KOPT-K1 (cell line): Measurements from ENCODE around the gene DCC.
"Not testable (repeated sequence)": the region's sequence is repeated elsewhere in the genome, so short reads cannot be mapped to it uniquely, and the experiment has no call there.

Source experiments
- H3K27ac ChIP-seq: fragments of 200-600 bp; sonication (generic); 2 replicates; pipeline ENCODE4 v1.5.1; 2016; ENCODE audit warnings: antibody characterized with exemption, mild to moderate bottlenecking, low read depth, low read length; ENCODE audit not compliant: poor library complexity, severe bottlenecking
- H3K36me3 ChIP-seq: fragments of 200-600 bp; sonication (generic); 2 replicates; pipeline ENCODE4 v1.5.1; 2017; ENCODE audit warnings: antibody characterized with exemption, mild to moderate bottlenecking, low read length, moderate library complexity; ENCODE audit not compliant: insufficient read depth
- H3K9me3 ChIP-seq: fragments of 200-600 bp; sonication (generic); 2 replicates; pipeline ENCODE4 v1.5.1; 2017; ENCODE audit warnings: antibody characterized with exemption, low read length, mild to moderate bottlenecking; ENCODE audit not compliant: insufficient read depth, poor library complexity, severe bottlenecking

The DCC gene

GRCh38 chr18:53442415-53442783 lies 1102.4 kb downstream of the DCC start:
- H3K9me3 ChIP-seq: no peaks in the 10 kb centered on the region
- no peak overlapping the region for H3K27ac ChIP-seq
- no peaks in the 10 kb centered on the region for H3K36me3 ChIP-seq

GRCh38 chr18:53443336-53443735 lies 1103.3 kb downstream of the DCC start:
- Histone ChIP-seq H3K27ac (no peak overlapping the region), H3K9me3 (no peaks in the 10 kb centered on the region), H3K36me3 (no peaks in the 10 kb centered on the region)

- H3K27ac ChIP-seq: no peak overlapping the region
- no peaks in the 10 kb centered on the region for H3K36me3 ChIP-seq
- H3K9me3 ChIP-seq: no peaks in the 10 kb centered on the region
Observed at GRCh38 chr18:53443831-53444230, 1103.8 kb downstream of the DCC start.

- Histone ChIP-seq H3K9me3 (no peaks in the 10 kb centered on the region), H3K27ac (no peak overlapping the region), H3K36me3 (no peaks in the 10 kb centered on the region)
Observed at GRCh38 chr18:53451902-53452301, 1111.9 kb downstream of the DCC start.

GRCh38 chr18:53457068-53457467 lies 1117.1 kb downstream of the DCC start:
- Histone ChIP-seq H3K36me3 (no peaks in the 10 kb centered on the region), H3K27ac (no peak overlapping the region), H3K9me3 (no peaks in the 10 kb centered on the region)

- H3K27ac ChIP-seq: no peak overlapping the region
- no peaks in the 10 kb centered on the region for H3K36me3 ChIP-seq
- H3K9me3 ChIP-seq: no peaks in the 10 kb centered on the region
Observed at GRCh38 chr18:53458268-53458667, 1118.3 kb downstream of the DCC start.

- Histone ChIP-seq H3K27ac (no peak overlapping the region), H3K9me3 (no peaks in the 10 kb centered on the region), H3K36me3 (no peaks in the 10 kb centered on the region)
Observed at GRCh38 chr18:53458944-53459580, 1119.1 kb downstream of the DCC start.

- no peaks in the 10 kb centered on the region for H3K36me3 ChIP-seq
- H3K27ac ChIP-seq: no peak overlapping the region
- H3K9me3 ChIP-seq: no peaks in the 10 kb centered on the region
Observed at GRCh38 chr18:53467756-53468155, 1127.8 kb downstream of the DCC start.

GRCh38 chr18:53468173-53468572 lies 1128.2 kb downstream of the DCC start:
- not testable (repeated sequence) for H3K9me3 ChIP-seq, H3K27ac ChIP-seq, H3K36me3 ChIP-seq

- Histone ChIP-seq H3K36me3 (no peaks in the 10 kb centered on the region), H3K9me3 (no peaks in the 10 kb centered on the region), H3K27ac (no peak overlapping the region)
Observed at GRCh38 chr18:53472546-53472945, 1132.5 kb downstream of the DCC start.

- Histone ChIP-seq H3K9me3 (no peaks in the 10 kb centered on the region), H3K27ac (no peak overlapping the region), H3K36me3 (no peaks in the 10 kb centered on the region)
Observed at GRCh38 chr18:53478155-53478554, 1138.2 kb downstream of the DCC start.

- Histone ChIP-seq H3K36me3 (no peaks in the 10 kb centered on the region), H3K27ac (no peak overlapping the region), H3K9me3 (no peaks in the 10 kb centered on the region)
Observed at GRCh38 chr18:53486296-53486695, 1146.3 kb downstream of the DCC start.

GRCh38 chr18:53489266-53489665 lies 1149.3 kb downstream of the DCC start:
- no peak overlapping the region for H3K27ac ChIP-seq
- H3K36me3 ChIP-seq: no peaks in the 10 kb centered on the region
- no peaks in the 10 kb centered on the region for H3K9me3 ChIP-seq

GRCh38 chr18:53490019-53490418 lies 1150.0 kb downstream of the DCC start:
- no peaks in the 10 kb centered on the region for H3K36me3 ChIP-seq
- H3K27ac ChIP-seq: no peak overlapping the region
- H3K9me3 ChIP-seq: no peaks in the 10 kb centered on the region

GRCh38 chr18:53496028-53496427 lies 1156.0 kb downstream of the DCC start:
- Histone ChIP-seq H3K27ac (no peak overlapping the region), H3K36me3 (no peaks in the 10 kb centered on the region), H3K9me3 (no peaks in the 10 kb centered on the region)

GRCh38 chr18:53503914-53504441 lies 1164.0 kb downstream of the DCC start:
- H3K9me3 ChIP-seq: no peaks in the 10 kb centered on the region
- no peaks in the 10 kb centered on the region for H3K36me3 ChIP-seq
- H3K27ac ChIP-seq: no peak overlapping the region
